Measurements from ENCODE around the gene PTGES2.
A peak's percentile ranks its signal among the peaks of the same experiment; 100 is the strongest.
"Not testable (repeated sequence)": the region's sequence is repeated elsewhere in the genome, so short reads cannot be mapped to it uniquely, and the experiment has no call there.

The PTGES2 gene

GRCh38 chr9:128136816-128137793 lies 9.6 kb upstream of the PTGES2 start:
- DNase-seq (ENCODE audit: low read depth): peak; percentile 80

- DNase-seq (ENCODE audit: low read depth): not testable (repeated sequence)
Observed at GRCh38 chr9:128135561-128135960, 8.0 kb upstream of the PTGES2 start.

GRCh38 chr9:128132139-128132538 lies 4.6 kb upstream of the PTGES2 start:
- DNase-seq (ENCODE audit: low read depth): peak; percentile 32

GRCh38 chr9:128131346-128131745 lies 3.8 kb upstream of the PTGES2 start:
- DNase-seq (ENCODE audit: low read depth): not testable (repeated sequence)

GRCh38 chr9:128130651-128131050 lies 3.1 kb upstream of the PTGES2 start:
- not testable (repeated sequence) for DNase-seq (ENCODE audit: low read depth)

GRCh38 chr9:128129976-128130590 lies 2.6 kb upstream of the PTGES2 start:
- not testable (repeated sequence) for DNase-seq (ENCODE audit: low read depth)

- DNase-seq (ENCODE audit: low read depth): no peak
Observed at GRCh38 chr9:128128836-128129590, 1.5 kb upstream of the PTGES2 start.

GRCh38 chr9:128127990-128128835 lies 684 bp upstream of the PTGES2 start:
- DNase-seq (ENCODE audit: low read depth): peak; percentile 88

GRCh38 chr9:128125580-128126354 lies 1.8 kb downstream of the PTGES2 start:
- no peak for DNase-seq (ENCODE audit: low read depth)

GRCh38 chr9:128124873-128125579 lies 2.5 kb downstream of the PTGES2 start:
- DNase-seq (ENCODE audit: low read depth): peak; percentile 48

- no peak for DNase-seq (ENCODE audit: low read depth)
Observed at GRCh38 chr9:128124451-128124850, 3.1 kb downstream of the PTGES2 start.

GRCh38 chr9:128123451-128124080 lies 4.0 kb downstream of the PTGES2 start:
- no peak for DNase-seq (ENCODE audit: low read depth)

GRCh38 chr9:128122809-128123175 lies 4.7 kb downstream of the PTGES2 start:
- DNase-seq (ENCODE audit: low read depth): no peak

GRCh38 chr9:128121924-128122808 lies 5.4 kb downstream of the PTGES2 start:
- no peak for DNase-seq (ENCODE audit: low read depth)

- no peak for DNase-seq (ENCODE audit: low read depth)
Observed at GRCh38 chr9:128121466-128121810, 6.1 kb downstream of the PTGES2 start.

GRCh38 chr9:128120741-128121465 lies 6.6 kb downstream of the PTGES2 start:
- no peak for DNase-seq (ENCODE audit: low read depth)

GRCh38 chr9:128120061-128120740 lies 7.3 kb downstream of the PTGES2 start:
- DNase-seq (ENCODE audit: low read depth): no peak

Data from EH (cell line).